H9 (cell line): ENCODE measurements around the gene PHETA1. TPM values are rescaled to one million over a fixed set of nuclear protein-coding genes. Genes with fewer than 3 reads are reported as not detected.

Source experiments
- DNase-seq: peaks from one replicate; pipeline ENCODE4 v3.0.0-alpha.2; 2017
- H2AFZ ChIP-seq: one replicate; pipeline ENCODE4 v1.6.1; 2013; ENCODE audit warnings: mild to moderate bottlenecking, low read length, control low read depth, moderate library complexity
- H2AK5ac ChIP-seq: 2 replicates; pipeline ENCODE4 v1.6.1; 2013; ENCODE audit warnings: low read length, control low read depth, mixed read lengths; ENCODE audit not compliant: insufficient read length
- H2BK120ac ChIP-seq: one replicate; pipeline ENCODE4 v1.6.1; 2013; ENCODE audit warnings: low read depth, mild to moderate bottlenecking, low read length, control low read depth, inconsistent platforms; ENCODE audit not compliant: poor library complexity, severe bottlenecking
- H2BK12ac ChIP-seq: 2 replicates; pipeline ENCODE4 v1.6.1; 2013; ENCODE audit warnings: low read length, control low read depth, mixed read lengths, low read depth; ENCODE audit not compliant: insufficient read length
- H2BK15ac ChIP-seq: 2 replicates; pipeline ENCODE4 v1.6.1; 2013; ENCODE audit warnings: low read depth, low read length, control low read depth
- H2BK20ac ChIP-seq: one replicate; pipeline ENCODE4 v1.6.1; 2013; ENCODE audit warnings: low read depth, mild to moderate bottlenecking, low read length, control low read depth, inconsistent platforms; ENCODE audit not compliant: poor library complexity, severe bottlenecking
- H2BK5ac ChIP-seq: 2 replicates; pipeline ENCODE4 v1.6.1; 2013; ENCODE audit warnings: low read length, control low read depth, mixed read lengths; ENCODE audit not compliant: insufficient read length
- H3K14ac ChIP-seq: 2 replicates; pipeline ENCODE4 v1.6.1; 2013; ENCODE audit warnings: low read length, control low read depth; ENCODE audit not compliant: insufficient read depth
- H3K18ac ChIP-seq: 2 replicates; pipeline ENCODE4 v1.6.1; 2013; ENCODE audit warnings: low read depth, mild to moderate bottlenecking, mixed read lengths, low read length, control low read depth; ENCODE audit not compliant: insufficient read length
- H3K23ac ChIP-seq: 2 replicates; pipeline ENCODE4 v1.6.1; 2013; ENCODE audit warnings: low read length, control low read depth, mixed read lengths, low read depth; ENCODE audit not compliant: insufficient read length
- H3K23me2 ChIP-seq: 2 replicates; pipeline ENCODE4 v1.6.1; 2013; ENCODE audit warnings: low read depth, mild to moderate bottlenecking, mixed read lengths, low read length, control low read depth; ENCODE audit not compliant: insufficient read length, poor library complexity, severe bottlenecking
- H3K27ac ChIP-seq: 2 replicates; pipeline ENCODE4 v1.5.1; 2013; ENCODE audit warnings: low read length, control low read depth, mixed read lengths, low read depth; ENCODE audit not compliant: insufficient read length
- H3K27me3 ChIP-seq: 2 replicates; pipeline ENCODE4 v1.6.1; 2013; ENCODE audit warnings: low read length, control low read depth, inconsistent platforms; ENCODE audit not compliant: insufficient read depth
- H3K4ac ChIP-seq: 2 replicates; pipeline ENCODE4 v1.6.1; 2013; ENCODE audit warnings: low read depth, mild to moderate bottlenecking, control low read depth, inconsistent platforms, low read length, moderate library complexity
- H3K4me1 ChIP-seq: 2 replicates; pipeline ENCODE4 v1.6.1; 2013; ENCODE audit warnings: low read length, control low read depth, inconsistent platforms; ENCODE audit not compliant: insufficient read depth
- H3K4me2 ChIP-seq: 2 replicates; pipeline ENCODE4 v1.6.1; 2013; ENCODE audit warnings: low read length, control low read depth, mixed read lengths; ENCODE audit not compliant: insufficient read length, insufficient read depth
- H3K56ac ChIP-seq: 2 replicates; pipeline ENCODE4 v1.6.1; 2013; ENCODE audit warnings: low read depth, mild to moderate bottlenecking, mixed read lengths, low read length, control low read depth; ENCODE audit not compliant: insufficient read length
- H3K79me1 ChIP-seq: 2 replicates; pipeline ENCODE4 v1.6.1; 2013; ENCODE audit warnings: low read depth, mild to moderate bottlenecking, moderate library complexity, low read length, control low read depth, inconsistent platforms; ENCODE audit not compliant: insufficient read depth, poor library complexity, severe bottlenecking
- H3K79me2 ChIP-seq: 2 replicates; pipeline ENCODE4 v1.6.1; 2013; ENCODE audit warnings: low read length, control low read depth, inconsistent platforms; ENCODE audit not compliant: insufficient read depth
- H3K9ac ChIP-seq: 2 replicates; pipeline ENCODE4 v1.6.1; 2013; ENCODE audit warnings: low read length, control low read depth, mixed read lengths; ENCODE audit not compliant: insufficient read length; ENCODE audit errors: extremely low read depth
- H3K9me3 ChIP-seq: one replicate; pipeline ENCODE4 v1.6.1; 2013; ENCODE audit warnings: low read depth, low read length, inconsistent platforms; ENCODE audit not compliant: control insufficient read depth
- H3T11ph ChIP-seq: one replicate; pipeline ENCODE4 v1.6.1; 2013; ENCODE audit warnings: mild to moderate bottlenecking, low read length, control low read depth, inconsistent platforms
- H4K20me1 ChIP-seq: one replicate; pipeline ENCODE4 v1.6.1; 2013; ENCODE audit not compliant: control insufficient read depth, insufficient read length, insufficient read depth
- H4K5ac ChIP-seq: 2 replicates; pipeline ENCODE4 v1.6.1; 2013; ENCODE audit warnings: low read depth, mild to moderate bottlenecking, mixed read lengths, low read length, control low read depth; ENCODE audit not compliant: insufficient read length
- H4K8ac ChIP-seq: replicated peaks from 2 replicates; pipeline ENCODE4 v1.6.1; 2013; ENCODE audit warnings: low read length, control low read depth, mixed read lengths, low read depth; ENCODE audit not compliant: insufficient read length
- H4K91ac ChIP-seq: 2 replicates; pipeline ENCODE4 v1.6.1; 2013; ENCODE audit warnings: low read depth, mild to moderate bottlenecking, moderate library complexity, mixed read lengths, low read length, control low read depth; ENCODE audit not compliant: insufficient read length
- H3K27ac Mint-ChIP-seq, 3 experiments: 2 replicates in 2 of 3; 3 replicates in 1 of 3; pipeline ENCODE4 v1.8.0; 2020 to 2021; ENCODE audit warnings: mixed read lengths in 3 of 3, mild to moderate bottlenecking in 1 of 3, moderate library complexity in 1 of 3
- H3K27me3 Mint-ChIP-seq: 2 replicates; pipeline ENCODE4 v1.8.0; 2021; ENCODE audit warnings: low read depth, mild to moderate bottlenecking, moderate library complexity, mixed read lengths
- H3K36me3 Mint-ChIP-seq, 3 experiments: 2 replicates in 2 of 3; 3 replicates in 1 of 3; pipeline ENCODE4 v1.8.0; 2020 to 2021; ENCODE audit warnings: low read depth in 3 of 3, mixed read lengths in 3 of 3; ENCODE audit not compliant: insufficient read depth in 1 of 3
- H3K4me1 Mint-ChIP-seq, 2 experiments: 2 replicates each; pipeline ENCODE4 v1.8.0; 2020; ENCODE audit warnings: mixed read lengths in 2 of 2
- H3K4me3 Mint-ChIP-seq, 2 experiments: 2 replicates in 1 of 2; 3 replicates in 1 of 2; pipeline ENCODE4 v1.8.0; 2020 to 2021; ENCODE audit warnings: mild to moderate bottlenecking in 2 of 2, mixed read lengths in 2 of 2, moderate library complexity in 1 of 2
- H3K9me3 Mint-ChIP-seq, 2 experiments: 2 replicates in 1 of 2; 3 replicates in 1 of 2; pipeline ENCODE4 v1.8.0; 2020; ENCODE audit warnings: mild to moderate bottlenecking in 2 of 2, mixed read lengths in 2 of 2, moderate library complexity in 1 of 2
- CTCF ChIP-seq: fragments of 200-600 bp; sonication (generic); conservative IDR thresholded peaks from 3 replicates; pipeline ENCODE4 v1.8.0; 2021; ENCODE audit warnings: antibody characterized with exemption, mild to moderate bottlenecking
- WGBS: extraction: QIAGEN DNeasy Blood & Tissue Kit; methylation state at CpG from one replicate; pipeline ENCODE4 v1.1.7; 2013; ENCODE audit warnings: missing lambda C conversion rate, low lambda C conversion rate, mixed read lengths; ENCODE audit not compliant: insufficient read length; ENCODE audit errors: extremely low coverage; 5-methylcytosine and 5-hydroxymethylcytosine counted together
- total RNA-seq: library from RNA; stranded (reverse); gene quantifications from 2 replicates; pipeline ENCODE4 v1.2.1, GENCODE V29; 2021

Gene PHETA1
- total RNA-seq, 1 experiment from 2014 or later: 13.1 TPM

- H3K23ac ChIP-seq: no peak overlapping the region
- TF ChIP-seq CTCF: no peak
- no peaks in the 10 kb centered on the region for H3K23me2 ChIP-seq
- no peak overlapping the region for H3K14ac ChIP-seq
- H3K56ac ChIP-seq: no peak overlapping the region
- H4K91ac ChIP-seq: no peak overlapping the region
- WGBS: no CpG with 5 or more reads among the region's 67 CpGs
- H3T11ph ChIP-seq: no peak overlapping the region
- no peak overlapping the region for H4K5ac ChIP-seq
- H3K27me3 ChIP-seq: no peaks in the 10 kb centered on the region
- Mint-ChIP-seq H3K4me3 (no peak overlapping the region), H3K4me1 (no peaks in the 10 kb centered on the region), H3K27me3 (no peaks in the 10 kb centered on the region), H3K9me3 (peaks cover 0 to 2% of the 10 kb centered on the region in 2 experiments; a peak in 3 of 5 replicates), H3K27ac (no peak overlapping the region), H3K36me3 (peaks cover 0 to 2% (median 2%) of the 10 kb centered on the region in 3 experiments; a peak in 4 of 7 replicates)
- H3K4me1 ChIP-seq: no peaks in the 10 kb centered on the region
- no peaks in the 10 kb centered on the region for H3K79me1 ChIP-seq
- H2AFZ ChIP-seq: no peak overlapping the region
- no peaks in the 10 kb centered on the region for H3K79me2 ChIP-seq
- H2BK20ac ChIP-seq: no peak overlapping the region
- no peaks in the 10 kb centered on the region for H3K9me3 ChIP-seq
- H2AK5ac ChIP-seq: no peak overlapping the region
- no peak overlapping the region for H3K18ac ChIP-seq
- no peak for DNase-seq
- H2BK5ac ChIP-seq: no peak overlapping the region
- H4K8ac ChIP-seq: no peak overlapping the region
- H2BK120ac ChIP-seq: no peak overlapping the region
- H3K27ac ChIP-seq: no peak overlapping the region
- H3K4ac ChIP-seq: no peak overlapping the region
- no peak overlapping the region for H3K9ac ChIP-seq
- H3K4me2 ChIP-seq: no peak overlapping the region
- no peak overlapping the region for H2BK12ac ChIP-seq
- H4K20me1 ChIP-seq: no peaks in the 10 kb centered on the region
- H2BK15ac ChIP-seq: no peak overlapping the region
These were observed 48.4 kb downstream of the PHETA1 start for GRCh38 chr12:111320258-111321050.
